ENCODE measurements around the gene LEFTY1. TPM values are rescaled to one million over a fixed set of nuclear protein-coding genes. Genes with fewer than 3 reads are reported as not detected.

The LEFTY1 gene
- total and polyA plus RNA-seq, 2 of the 13 experiments (the other 11 are each of a cell fraction or from before 2014, with no cell fraction given), result 0.29 to 0.79 TPM

- TF ChIP-seq ARID5B (CRISPR knock-in tag; IDR thresholded peaks at IDR 0.05), result peak; percentile 53
- TF ChIP-seq ZBTB3 (CRISPR knock-in tag; IDR thresholded peaks at IDR 0.05; ENCODE audit: borderline replicate concordance, low read depth), result no peak
- TF ChIP-seq YEATS4 (CRISPR knock-in tag; IDR thresholded peaks at IDR 0.05; ENCODE audit: borderline replicate concordance), result no peak
- no peak for TF ChIP-seq GMEB2 (CRISPR knock-in tag; IDR thresholded peaks at IDR 0.05; ENCODE audit: low read depth)
- TF ChIP-seq SMAD9 (CRISPR knock-in tag; IDR thresholded peaks at IDR 0.05), result no peak
- TF ChIP-seq NR2F6 (IDR thresholded peaks at IDR 0.05), result peak; percentile 53
- TF ChIP-seq NR2F6 (CRISPR knock-in tag; IDR thresholded peaks at IDR 0.05), result peak; percentile 81; the same call in 1 of the 2 replicates
- no peak for TF ChIP-seq AKNA (CRISPR knock-in tag; IDR thresholded peaks at IDR 0.05; ENCODE audit: borderline replicate concordance)
- TF ChIP-seq ZNF782 (CRISPR knock-in tag; IDR thresholded peaks at IDR 0.05; ENCODE audit: borderline replicate concordance), result no peak
- no peak for TF ChIP-seq ZNF143 (CRISPR knock-in tag; IDR thresholded peaks at IDR 0.05)
- TF ChIP-seq ZNF747 (CRISPR knock-in tag; IDR thresholded peaks at IDR 0.05; ENCODE audit: borderline replicate concordance), result no peak
- TF ChIP-seq RARA (CRISPR knock-in tag; IDR thresholded peaks at IDR 0.05), result peak; percentile 76
- no peak for TF ChIP-seq ZNF260 (CRISPR knock-in tag; IDR thresholded peaks at IDR 0.05; ENCODE audit: borderline replicate concordance, low read depth)
- TF ChIP-seq POLR2A (IDR thresholded peaks at IDR 0.05; ENCODE audit: insufficient read depth in 1 of 2, low read depth in 2 of 2, low read length in 2 of 2), result no peak
- TF ChIP-seq SATB2 (CRISPR knock-in tag; IDR thresholded peaks at IDR 0.05), result no peak
- no peak for TF ChIP-seq ZBTB7A (CRISPR knock-in tag; IDR thresholded peaks at IDR 0.05)
- TF ChIP-seq TGIF2 (CRISPR knock-in tag; IDR thresholded peaks at IDR 0.05), result 0 out of 2 replicates have a peak, but pooled peaks have one; percentile 25
- TF ChIP-seq ZFP36 (IDR thresholded peaks at IDR 0.05; ENCODE audit: borderline replicate concordance, low read depth, low read length, partially characterized antibody), result no peak
- TF ChIP-seq FOXK1 (CRISPR knock-in tag; IDR thresholded peaks at IDR 0.05; ENCODE audit: borderline replicate concordance, low read depth), result no peak
- no peak for TF ChIP-seq ZNF605 (CRISPR knock-in tag; IDR thresholded peaks at IDR 0.05)
These were observed 2.6 kb downstream of the LEFTY1 start (continued) for GRCh38 chr1:225886159-225887029.
